ENCODE measurements around the gene CALHM5.
A peak's percentile ranks its signal among the peaks of the same experiment; 100 is the strongest.

Gene CALHM5

DNA sequence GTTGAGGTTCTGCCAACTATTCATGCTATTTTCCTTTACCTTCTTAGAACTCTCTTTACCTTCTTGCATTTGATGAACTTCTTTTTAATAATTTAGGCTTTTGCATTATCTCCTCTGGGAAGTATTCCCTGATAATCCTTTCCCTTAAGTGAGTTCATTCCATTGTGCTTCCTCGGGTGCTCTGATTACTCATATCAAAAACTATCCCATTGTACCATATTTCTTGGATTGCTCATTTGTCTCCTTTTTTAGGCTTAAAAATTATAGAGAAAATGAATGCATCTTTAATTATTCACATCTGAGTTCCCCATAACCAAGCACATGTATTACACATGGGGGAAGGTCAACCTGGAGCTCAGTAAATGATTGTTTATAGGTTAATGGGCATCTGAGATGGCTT lies 44.6 kb downstream of the CALHM5 start:
- DNase-seq = no peak

GRCh38 chr6:116556814-116557415 lies 45.5 kb downstream of the CALHM5 start:
- no peak for DNase-seq

DNA sequence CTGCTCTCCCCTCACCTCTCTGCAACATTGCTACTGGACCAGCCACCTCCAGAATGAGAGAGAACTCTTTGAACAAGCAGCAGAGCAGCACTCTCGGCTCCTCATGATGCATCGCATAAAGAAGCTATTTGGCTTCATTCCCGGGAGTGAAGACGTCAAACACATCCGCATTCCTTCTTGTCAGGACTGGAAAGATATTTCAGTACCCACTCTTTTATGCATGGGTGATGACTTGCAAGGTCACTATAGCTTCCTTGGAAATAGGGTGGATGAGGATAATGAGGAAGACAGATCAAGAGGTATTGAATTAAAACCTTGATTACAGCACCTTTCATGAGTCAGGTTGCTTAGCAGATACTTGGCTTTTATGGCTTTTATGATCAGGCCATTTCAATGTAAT lies 46.5 kb downstream of the CALHM5 start:
- peak; percentile 76 for DNase-seq

DNA sequence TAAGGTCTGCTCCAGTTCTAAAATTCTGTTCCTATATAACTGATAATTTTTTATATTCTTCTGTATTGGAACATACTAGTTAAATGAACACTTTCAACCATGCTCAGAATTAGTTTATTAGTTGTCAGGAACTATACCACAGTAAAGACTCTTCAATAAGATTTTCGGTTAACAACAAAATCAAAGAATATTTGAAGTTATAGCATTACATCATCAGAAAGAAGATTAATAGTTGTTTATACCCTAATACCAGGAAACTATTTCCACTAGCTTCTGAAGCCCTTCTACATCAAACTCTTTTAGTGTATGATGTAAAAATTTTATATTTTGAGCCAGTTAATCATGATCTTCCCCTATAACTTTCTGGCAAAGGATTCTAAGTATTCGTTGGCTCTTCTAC lies 48.7 kb downstream of the CALHM5 start:
- DNase-seq = no peak

DNA sequence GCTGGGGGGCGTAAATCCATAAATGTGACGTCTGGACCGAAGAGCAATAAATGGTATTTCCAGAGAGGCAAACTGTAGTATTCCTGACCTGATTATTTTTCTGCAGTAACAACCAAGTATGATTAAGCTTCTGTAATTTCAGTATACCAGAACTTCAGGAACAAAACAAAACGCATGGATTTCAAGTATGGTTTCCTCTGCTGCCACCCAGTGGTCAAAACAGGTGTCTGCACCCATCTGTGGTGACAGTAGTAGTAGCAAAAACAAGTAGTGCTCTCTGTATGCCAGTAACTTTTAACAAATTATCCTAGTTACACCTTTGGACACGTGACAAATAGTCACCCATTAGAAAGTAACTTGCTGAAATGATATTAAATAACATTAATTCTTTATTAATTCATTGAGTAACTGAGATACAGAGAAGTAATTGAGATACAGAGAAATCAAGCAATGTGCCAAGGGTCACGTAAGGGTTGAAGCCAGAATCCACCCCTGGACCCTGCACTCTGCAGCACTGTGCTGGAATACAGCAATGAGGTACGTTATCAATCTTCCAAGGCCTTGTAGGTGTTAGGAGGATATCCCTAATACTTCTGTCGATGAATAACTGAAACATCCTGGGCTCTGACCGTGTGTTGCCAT lies 50.1 kb downstream of the CALHM5 start:
- peak; percentile 34 for DNase-seq

- no peak for DNase-seq
These were observed 50.6 kb downstream of the CALHM5 start for GRCh38 chr6:116562019-116562403.

GRCh38 chr6:116562614-116563013 lies 51.2 kb downstream of the CALHM5 start:
- DNase-seq = no peak

GRCh38 chr6:116563830-116564229 lies 52.4 kb downstream of the CALHM5 start:
- no peak for DNase-seq

- DNase-seq = no peak
These were observed 52.9 kb downstream of the CALHM5 start for GRCh38 chr6:116564311-116564710.

DNA sequence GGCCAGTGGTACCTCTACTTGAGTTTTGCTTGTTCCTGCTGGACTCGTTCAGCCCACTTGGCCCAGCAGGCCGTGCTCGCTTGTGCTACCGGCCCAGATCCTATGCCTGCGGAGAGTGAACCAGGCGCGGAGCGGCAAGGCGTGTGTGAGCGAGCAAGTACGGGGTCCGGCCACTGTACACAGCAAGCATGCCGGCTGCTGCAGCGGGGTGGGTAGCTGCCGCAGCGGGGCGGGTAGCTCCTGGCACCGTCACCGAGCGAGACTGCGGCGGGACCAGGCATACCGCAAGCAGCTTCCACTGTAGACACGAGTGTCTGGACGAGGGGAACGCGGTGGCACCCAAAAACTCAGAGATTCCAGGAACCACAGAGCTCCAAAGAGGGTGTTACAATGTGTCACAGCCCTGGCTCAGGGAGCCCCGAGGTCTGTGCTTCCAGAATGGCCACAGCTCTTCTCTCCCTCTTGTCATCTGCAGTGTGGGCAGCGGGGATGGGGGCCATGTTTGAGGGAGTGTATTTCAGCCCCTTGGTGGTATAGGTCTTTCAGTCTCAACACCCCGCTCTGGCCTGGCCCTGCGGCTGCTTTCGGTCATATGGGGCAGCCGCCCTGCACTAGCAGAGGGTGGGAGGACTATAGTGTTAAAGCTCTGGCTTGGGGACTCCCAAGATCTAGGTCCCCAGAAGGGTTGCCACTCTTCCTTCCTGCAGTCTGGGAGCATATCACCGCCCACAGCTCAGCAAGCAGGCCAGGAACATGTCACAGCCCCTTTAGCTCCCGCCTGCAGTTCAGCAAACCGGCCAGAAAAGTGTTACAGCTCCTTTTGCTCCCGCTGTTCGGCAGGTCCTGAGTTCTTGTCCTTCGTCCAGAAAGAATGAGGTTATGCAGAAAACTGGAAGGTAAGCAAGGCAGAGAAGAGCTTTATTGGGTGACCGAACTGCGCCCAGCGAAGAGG lies 53.8 kb downstream of the CALHM5 start:
- DNase-seq = peak; percentile 17

DNA sequence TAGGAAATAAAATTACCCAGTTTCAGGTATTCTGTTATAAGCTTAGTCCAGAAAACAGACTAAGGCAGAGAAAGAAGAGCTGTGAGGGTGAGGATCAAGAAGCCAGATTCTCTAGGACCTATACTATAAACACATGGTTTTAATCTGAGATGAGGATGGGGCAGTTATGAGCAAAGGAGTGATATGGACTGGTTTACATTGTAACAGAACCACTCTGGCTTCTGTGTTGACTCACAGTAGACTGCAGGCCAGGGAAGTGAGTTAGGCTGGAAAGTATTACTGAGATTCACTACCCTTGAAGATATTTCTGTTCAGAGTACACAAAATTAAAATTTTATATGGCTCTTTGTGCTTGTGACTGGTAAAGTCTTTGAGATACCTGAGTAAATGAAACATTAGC lies 56.7 kb downstream of the CALHM5 start:
- no peak for DNase-seq

DNA sequence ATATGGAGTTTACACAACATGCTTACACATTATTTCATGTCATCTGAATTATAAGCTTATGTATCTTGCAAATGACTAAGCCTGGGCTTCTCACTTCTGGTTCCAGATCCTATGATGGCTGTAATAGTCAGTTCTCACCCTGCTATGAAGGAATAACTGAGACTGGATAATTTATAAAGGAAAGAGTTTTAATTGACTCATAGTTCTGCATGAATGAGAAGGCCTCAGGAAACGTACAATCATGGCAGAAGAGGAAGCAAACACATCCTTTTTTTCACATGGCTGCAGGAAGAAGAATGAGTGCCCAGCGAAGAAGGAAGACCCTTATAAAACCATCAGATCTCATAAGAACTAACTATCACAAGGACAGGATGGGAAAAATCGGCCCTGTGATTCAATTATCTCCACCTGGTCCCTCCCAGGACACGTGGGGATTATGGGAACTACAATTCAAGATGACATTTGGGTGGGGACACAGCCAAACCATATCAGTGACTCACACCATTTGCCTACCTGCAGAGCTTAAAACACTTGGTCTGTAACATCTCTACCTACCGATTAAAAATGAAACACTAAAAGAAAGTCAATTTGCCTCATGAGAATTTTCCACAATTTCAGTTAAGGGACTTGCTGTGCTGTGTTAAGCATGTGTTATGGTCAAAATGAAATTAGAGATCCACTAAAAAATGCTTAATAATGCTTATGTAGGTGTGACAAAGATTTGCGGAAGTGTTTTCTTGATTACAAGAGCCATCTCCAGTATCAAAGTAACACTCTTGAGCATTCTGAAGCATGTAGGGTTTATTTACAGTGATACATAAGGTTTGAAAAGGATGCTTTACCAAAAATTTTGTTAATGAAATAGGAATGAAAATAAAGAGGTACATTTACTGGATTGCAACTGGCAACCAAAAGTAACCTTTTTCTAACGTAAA lies 57.6 kb downstream of the CALHM5 start:
- DNase-seq = no peak

- DNase-seq = peak; percentile 99
These were observed 59.6 kb downstream of the CALHM5 start, which contains the start of gene RWDD1 for GRCh38 chr6:116570856-116571682. RWDD1 (plus strand) TSS chr6:116571504; CDS start chr6:116571583, 79 bp downstream.

DNA sequence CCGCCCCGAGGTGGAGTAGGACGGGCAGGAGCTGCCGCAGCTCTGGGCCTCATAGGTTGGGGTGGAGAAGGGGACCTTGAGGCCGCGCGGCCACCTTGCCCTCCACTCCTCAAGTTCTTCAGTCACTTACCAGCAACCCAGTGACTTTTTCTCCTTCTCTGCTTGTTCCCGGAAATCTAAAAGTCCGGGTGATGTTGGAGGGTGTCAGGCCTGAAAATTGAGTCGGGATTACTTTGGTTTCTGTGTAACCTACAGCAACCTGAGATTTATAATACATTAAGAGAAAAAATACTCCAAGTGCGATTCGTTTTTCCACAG lies 60.2 kb downstream of the CALHM5 start:
- DNase-seq = no peak

GRCh38 chr6:116572162-116572561 lies 60.7 kb downstream of the CALHM5 start:
- peak; percentile 17 for DNase-seq

Measured in NCI-H1105 (cell line).